Gastrocnemius medialis (tissue), 4 donors: Measurements from ENCODE around the gene PLB1.

Experiments
- CTCF ChIP-seq, 5 experiments: fragments of 450-650 bp in 3 of 5; fragments of 200-600 bp in 2 of 5; sonication (generic) in 2 of 5; IDR thresholded peaks in 4 of 5; conservative IDR thresholded peaks in 1 of 5; 1 replicate in 4 of 5; 2 replicates in 1 of 5; pipeline ENCODE4 v1.5.1; 2016 to 2019; ENCODE audit warnings: antibody characterized with exemption in 5 of 5, mild to moderate bottlenecking in 3 of 5, moderate library complexity in 3 of 5
- POLR2A ChIP-seq, 2 donors: fragments of 450-650 bp; IDR thresholded peaks; one replicate each; pipeline ENCODE4 v1.6.1; 2017; ENCODE audit warnings: antibody characterized with exemption in 2 of 2, mild to moderate bottlenecking in 2 of 2, moderate library complexity in 2 of 2

- TF ChIP-seq CTCF (IDR thresholded peaks at IDR 0.05 in 4 of 5, conservative IDR thresholded peaks at IDR 0.05 in 1 of 5) = no peak
- TF ChIP-seq POLR2A (IDR thresholded peaks at IDR 0.05) = no peak
Measured at GRCh38 chr2:28640260-28640907, 144.5 kb downstream of the PLB1 start.
